Sigmoid colon (tissue), 7 donors: Measurements from ENCODE around the gene MACROD2. TPM values are rescaled to one million over a fixed set of nuclear protein-coding genes. Genes with fewer than 3 reads are reported as not detected.

Experiments
- DNase-seq: peaks from one replicate; pipeline ENCODE4 v3.0.0-alpha.2; 2019
- H3K27ac ChIP-seq, 4 donors: fragments of 200-600 bp; sonication (generic); one replicate each; pipeline ENCODE4 v1.5.1; 2016 to 2019; ENCODE audit warnings: mild to moderate bottlenecking in 1 of 4
- H3K27me3 ChIP-seq, 3 donors: fragments of 200-600 bp; sonication (generic); one replicate each; pipeline ENCODE4 v1.5.1; 2019; ENCODE audit warnings: mild to moderate bottlenecking in 1 of 3
- H3K36me3 ChIP-seq, 4 donors: fragments of 200-600 bp; sonication (generic); one replicate each; pipeline ENCODE4 v1.5.1; 2016 to 2019
- H3K4me1 ChIP-seq, 4 donors: fragments of 200-600 bp; sonication (generic); one replicate each; pipeline ENCODE4 v1.5.1; 2017 to 2019
- H3K4me3 ChIP-seq, 4 donors: fragments of 200-600 bp; sonication (generic); one replicate each; pipeline ENCODE4 v1.5.1; 2017 to 2019; ENCODE audit warnings: mild to moderate bottlenecking in 2 of 4, moderate library complexity in 1 of 4
- H3K9me3 ChIP-seq, 4 donors: fragments of 200-600 bp in 3 of 4; sonication (generic) in 3 of 4; one replicate each; pipeline versions ENCODE4 v1.5.1 to v1.6.1; 2013 to 2019
- EP300 ChIP-seq, 4 donors: sonication (generic); formaldehyde crosslinking; IDR thresholded peaks; one replicate each; pipeline ENCODE4 v1.6.1; 2017; ENCODE audit warnings: antibody characterized with exemption in 4 of 4
- POLR2A ChIP-seq, 2 donors: fragments of 450-650 bp; IDR thresholded peaks; one replicate each; pipeline ENCODE4 v1.6.1; 2016; ENCODE audit warnings: antibody characterized with exemption in 2 of 2, mild to moderate bottlenecking in 2 of 2, moderate library complexity in 2 of 2
- POLR2AphosphoS5 ChIP-seq, 4 donors: sonication (generic); formaldehyde crosslinking; IDR thresholded peaks; one replicate each; pipeline ENCODE4 v1.6.1; 2017; ENCODE audit warnings: antibody characterized with exemption in 4 of 4
- WGBS, 2 donors: extraction: QIAGEN DNeasy Blood & Tissue Kit; methylation state at CpG; one replicate each; pipeline ENCODE4 v1.1.7; 2013; 5-methylcytosine and 5-hydroxymethylcytosine counted together
- intact Hi-C: fragments of 100-400 bp; cut with DNase I; formaldehyde crosslinking; loops from one replicate; pipeline ENCODE4 v1.15.1; 2023
- polyA plus RNA-seq, 3 donors: library from polyadenylated mRNA; stranded (reverse); fragments of 200-250 nt; gene quantifications; one replicate each; pipeline ENCODE4 v1.2.3, GENCODE V29; 2013
- total RNA-seq, 4 donors: library from RNA; depleted of rRNA; stranded (reverse); fragments of >200 nt; gene quantifications; one replicate each; pipeline ENCODE4 v1.1.0, GENCODE V29; 2016
- TF ChIP-seq, protein P1 (sequence below), 4 experiments: fragments of 450-650 bp in 3 of 4; fragments of 200-600 bp in 1 of 4; IDR thresholded peaks; one replicate each; pipeline ENCODE4 v1.5.1; 2016 to 2019; ENCODE audit warnings: antibody characterized with exemption in 4 of 4, mild to moderate bottlenecking in 3 of 4, moderate library complexity in 2 of 4
- donor health status: healthy with polysubstance abuse.
- donor health status: Bipolar disorder and iron deficiency.
- donor health status: healthy.

The MACROD2 gene
- total and polyA plus RNA-seq, 7 donors = 1.2 to 22.4 (median 5.8) TPM

DNA sequence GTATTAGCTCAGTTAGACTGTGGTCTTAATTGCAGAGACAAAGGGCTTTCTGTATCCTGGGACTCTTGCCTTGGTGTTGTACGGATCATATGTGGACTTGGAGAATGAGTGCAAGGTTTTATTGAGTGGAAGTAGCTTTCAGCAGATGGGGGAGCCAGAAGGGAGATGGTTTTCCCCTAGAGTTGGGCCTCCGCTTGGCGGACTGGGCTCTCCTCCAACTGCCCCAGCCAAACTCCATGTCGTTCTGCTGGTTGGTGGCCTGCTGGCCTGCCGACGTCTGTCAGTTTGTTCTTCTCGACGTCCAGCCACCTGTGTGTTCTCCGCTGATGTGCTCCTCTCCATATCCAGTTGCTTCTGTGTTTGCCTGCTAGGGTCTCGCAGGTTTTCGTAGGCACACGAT is 531.6 kb downstream of the MACROD2 start:
- Histone ChIP-seq H3K4me3 (no peak overlapping the region), H3K27ac (no peak overlapping the region), H3K4me1 (no peaks in the 10 kb centered on the region), H3K9me3 (no peaks in the 10 kb centered on the region), H3K27me3 (no peaks in the 10 kb centered on the region), H3K36me3 (no peaks in the 10 kb centered on the region)
- WGBS, 2 donors = 92 to 93% methylated on average over 12 of the region's 12 CpGs
- DNase-seq = no peak
- intact Hi-C loops = no loop called here
- no peak for TF ChIP-seq POLR2AphosphoS5 (IDR thresholded peaks at IDR 0.05)
- no peak for TF ChIP-seq EP300 (IDR thresholded peaks at IDR 0.05)
- TF ChIP-seq, protein P1, sequence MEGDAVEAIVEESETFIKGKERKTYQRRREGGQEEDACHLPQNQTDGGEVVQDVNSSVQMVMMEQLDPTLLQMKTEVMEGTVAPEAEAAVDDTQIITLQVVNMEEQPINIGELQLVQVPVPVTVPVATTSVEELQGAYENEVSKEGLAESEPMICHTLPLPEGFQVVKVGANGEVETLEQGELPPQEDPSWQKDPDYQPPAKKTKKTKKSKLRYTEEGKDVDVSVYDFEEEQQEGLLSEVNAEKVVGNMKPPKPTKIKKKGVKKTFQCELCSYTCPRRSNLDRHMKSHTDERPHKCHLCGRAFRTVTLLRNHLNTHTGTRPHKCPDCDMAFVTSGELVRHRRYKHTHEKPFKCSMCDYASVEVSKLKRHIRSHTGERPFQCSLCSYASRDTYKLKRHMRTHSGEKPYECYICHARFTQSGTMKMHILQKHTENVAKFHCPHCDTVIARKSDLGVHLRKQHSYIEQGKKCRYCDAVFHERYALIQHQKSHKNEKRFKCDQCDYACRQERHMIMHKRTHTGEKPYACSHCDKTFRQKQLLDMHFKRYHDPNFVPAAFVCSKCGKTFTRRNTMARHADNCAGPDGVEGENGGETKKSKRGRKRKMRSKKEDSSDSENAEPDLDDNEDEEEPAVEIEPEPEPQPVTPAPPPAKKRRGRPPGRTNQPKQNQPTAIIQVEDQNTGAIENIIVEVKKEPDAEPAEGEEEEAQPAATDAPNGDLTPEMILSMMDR (IDR thresholded peaks at IDR 0.05) = no peak
- no peak for TF ChIP-seq POLR2A (IDR thresholded peaks at IDR 0.05)

DNA sequence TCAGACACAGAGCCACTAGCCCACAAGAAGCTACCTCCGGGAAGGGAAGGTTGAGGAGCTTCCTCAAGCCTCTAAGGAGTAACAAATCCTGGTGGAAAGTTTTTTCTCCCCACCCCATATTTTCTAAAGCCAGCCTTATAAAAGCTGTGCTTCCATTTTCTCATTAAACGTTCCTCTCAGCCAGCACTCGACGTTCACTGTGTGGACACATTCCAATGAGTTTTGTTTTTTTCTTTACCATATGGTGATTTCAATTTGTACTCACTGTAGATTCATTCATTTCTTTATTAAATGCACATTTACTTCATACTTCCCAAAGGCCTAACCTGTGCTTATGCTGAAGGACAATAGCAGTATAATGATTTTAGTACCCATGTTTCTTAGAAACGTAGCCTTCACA is 536.5 kb downstream of the MACROD2 start:
- 77 to 88% methylated on average over 5 of the region's 5 CpGs for WGBS, 2 donors
- intact Hi-C loops = no loop called here

DNA sequence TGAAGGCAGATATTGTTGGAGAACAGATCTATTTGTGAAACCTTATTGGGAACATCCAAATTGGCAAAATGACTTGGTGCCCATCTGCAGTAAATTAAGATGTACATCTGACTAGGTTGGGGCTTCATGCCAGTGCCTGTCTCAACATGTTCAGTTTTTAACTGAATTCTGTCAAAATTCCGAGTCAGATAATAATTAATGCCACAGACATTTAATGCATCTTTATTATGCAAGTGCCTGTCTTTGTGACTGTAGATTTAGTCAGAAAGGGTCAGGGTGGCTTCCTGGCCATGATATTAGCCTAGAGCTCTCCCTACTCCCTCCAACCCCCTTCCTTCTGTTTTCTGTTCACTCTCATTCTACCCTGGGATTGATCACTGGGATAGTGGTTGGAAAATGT is 541.4 kb downstream of the MACROD2 start:
- Histone ChIP-seq H3K4me1 (no peaks in the 10 kb centered on the region), H3K4me3 (no peak overlapping the region), H3K9me3 (no peaks in the 10 kb centered on the region), H3K27ac (no peak overlapping the region), H3K36me3 (no peaks in the 10 kb centered on the region), H3K27me3 (no peaks in the 10 kb centered on the region)
- 76 to 94% methylated on average over 1 of the region's 1 CpG for WGBS, 2 donors
- intact Hi-C loops = no loop called here
- TF ChIP-seq POLR2AphosphoS5 (IDR thresholded peaks at IDR 0.05) = no peak
- TF ChIP-seq POLR2A (IDR thresholded peaks at IDR 0.05) = no peak
- no peak for TF ChIP-seq EP300 (IDR thresholded peaks at IDR 0.05)
- TF ChIP-seq, protein P1 (IDR thresholded peaks at IDR 0.05) = no peak
- no peak for DNase-seq

More for the DNA sequence above, 536.5 kb downstream of the MACROD2 start:
- no peak for DNase-seq
- H3K4me1 ChIP-seq = no peaks in the 10 kb centered on the region
- H3K36me3 ChIP-seq = no peaks in the 10 kb centered on the region
- TF ChIP-seq, protein P1 (IDR thresholded peaks at IDR 0.05) = no peak
- TF ChIP-seq POLR2A (IDR thresholded peaks at IDR 0.05) (no peak), EP300 (IDR thresholded peaks at IDR 0.05) (no peak), POLR2AphosphoS5 (IDR thresholded peaks at IDR 0.05) (no peak)
- H3K27ac ChIP-seq = no peak overlapping the region
- no peak overlapping the region for H3K4me3 ChIP-seq
- no peaks in the 10 kb centered on the region for H3K27me3 ChIP-seq
- H3K9me3 ChIP-seq = no peaks in the 10 kb centered on the region

DNA sequence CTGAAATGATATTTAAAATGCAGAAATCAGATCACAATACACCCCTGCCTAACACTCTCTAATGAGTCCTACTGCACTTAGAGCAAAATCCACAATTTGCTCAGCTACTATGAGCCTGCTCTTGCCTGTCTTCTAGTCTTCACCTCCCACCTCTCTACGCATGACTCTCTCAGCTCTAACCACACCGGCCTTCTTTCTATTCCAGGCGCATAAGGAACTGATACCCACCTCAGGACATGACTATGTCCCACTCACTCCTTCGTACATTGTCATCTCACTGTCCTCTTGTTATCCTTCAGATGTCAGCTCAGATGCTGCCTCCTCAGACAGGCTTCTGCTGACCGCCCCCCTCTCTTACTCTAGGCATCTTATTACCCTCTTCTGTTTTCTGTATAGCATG is 543.1 kb downstream of the MACROD2 start:
- WGBS, 2 donors = 90 to 96% methylated on average over 5 of the region's 5 CpGs
- Histone ChIP-seq H3K27ac (no peak overlapping the region), H3K27me3 (no peaks in the 10 kb centered on the region)

GRCh38 chr20:14543040-14543439 is 547.7 kb downstream of the MACROD2 start:
- TF ChIP-seq POLR2A (IDR thresholded peaks at IDR 0.05) (no peak), EP300 (IDR thresholded peaks at IDR 0.05) (no peak), POLR2AphosphoS5 (IDR thresholded peaks at IDR 0.05) (no peak)
- TF ChIP-seq, protein P1 (IDR thresholded peaks at IDR 0.05) = no peak
- Histone ChIP-seq H3K27me3 (no peaks in the 10 kb centered on the region), H3K4me3 (no peak overlapping the region), H3K9me3 (no peaks in the 10 kb centered on the region), H3K27ac (no peak overlapping the region), H3K4me1 (no peaks in the 10 kb centered on the region), H3K36me3 (no peaks in the 10 kb centered on the region)
- DNase-seq = no peak
- intact Hi-C loops = no loop called here

More for the DNA sequence above, 543.1 kb downstream of the MACROD2 start:
- intact Hi-C loops = no loop called here
- Histone ChIP-seq H3K9me3 (no peaks in the 10 kb centered on the region), H3K4me1 (no peaks in the 10 kb centered on the region), H3K4me3 (no peak overlapping the region), H3K36me3 (no peaks in the 10 kb centered on the region)
- TF ChIP-seq POLR2A (IDR thresholded peaks at IDR 0.05) (no peak), POLR2AphosphoS5 (IDR thresholded peaks at IDR 0.05) (no peak), EP300 (IDR thresholded peaks at IDR 0.05) (no peak)
- TF ChIP-seq, protein P1 (IDR thresholded peaks at IDR 0.05) = no peak
- DNase-seq = no peak
